ENCODE results near the gene IL10RA. TPM values are rescaled to one million over a fixed set of nuclear protein-coding genes. Genes with fewer than 3 reads are reported as not detected.

Gene IL10RA
- total and polyA plus RNA-seq, 2 of the 4 experiments (the other 2 are of a cell fraction) = 0.12 TPM; not detected in 1

GRCh38 chr11:117998664-117999353, 12.6 kb downstream of the IL10RA start:
- H3K27me3 ChIP-seq (ENCODE audit: control insufficient read depth, insufficient read depth, low read length) = no peaks in the 10 kb centered on the region; the same call in 1 of the 2 replicates
- ChIA-PET POLR2A (ENCODE audit: unreplicated experiment) (no interaction called here), CTCF (no interaction called here)
- H4K5ac ChIP-seq (ENCODE audit: low read depth, low read length) = no peak overlapping the region
- H3K4me3 ChIP-seq (ENCODE audit: insufficient read depth, low read depth, low read length) = no peak overlapping the region
- H2AFZ ChIP-seq (replicated peaks; ENCODE audit: low read length, poor library complexity) = no peak overlapping the region
- no peak for TF ChIP-seq ELK1 (IDR thresholded peaks at IDR 0.05; ENCODE audit: borderline replicate concordance, low read depth, low read length)
- no peak for TF ChIP-seq MXI1 (IDR thresholded peaks at IDR 0.05; ENCODE audit: borderline replicate concordance, low read depth, low read length)
- no peak for TF ChIP-seq NFE2L2 (IDR thresholded peaks at IDR 0.05; ENCODE audit: low read depth, low read length)
- no peak for TF ChIP-seq MAFK (IDR thresholded peaks at IDR 0.05; ENCODE audit: low read depth, low read length)
- TF ChIP-seq RAD21 (IDR thresholded peaks at IDR 0.05; ENCODE audit: low read length) = no peak
- H4K8ac ChIP-seq (ENCODE audit: low read depth in 2 of 2, low read length in 2 of 2) = no peak overlapping the region
- no peak overlapping the region for H3K18ac ChIP-seq (ENCODE audit: low read depth, low read length)
- H3K36me3 ChIP-seq (ENCODE audit: control insufficient read depth, insufficient read depth, low read length) = no peaks in the 10 kb centered on the region
- no peaks in the 10 kb centered on the region for H3K79me1 ChIP-seq (ENCODE audit: low read depth in 1 of 2, low read length in 2 of 2)
- H3K4me2 ChIP-seq (ENCODE audit: low read depth, low read length) = no peak overlapping the region
- H4K91ac ChIP-seq (ENCODE audit: insufficient read depth, low read depth, low read length) = no peak overlapping the region
- H2AK9ac ChIP-seq (replicated peaks; ENCODE audit: low read depth, low read length, poor library complexity) = no peak overlapping the region
- no peak overlapping the region for H2BK120ac ChIP-seq (ENCODE audit: low read depth, low read length)
- in situ Hi-C loops (cut with MboI; ENCODE audit: low sequenced_read_pairs) = no loop called here
- H4K20me1 ChIP-seq (ENCODE audit: insufficient read depth, low read length) = no peaks in the 10 kb centered on the region
- H3K4ac ChIP-seq (ENCODE audit: low read depth, low read length) = no peak overlapping the region
- dilution Hi-C loops (cut with HindIII; ENCODE audit: low sequenced_read_pairs, unreplicated experiment) = no loop called here
- no TSS peak for BruUV-seq (replicated peaks)
- no peak overlapping the region for H3K27ac ChIP-seq (ENCODE audit: insufficient read depth, low read length)
- no peak for ATAC-seq (ENCODE audit: low read depth)
- H3K14ac ChIP-seq (replicated peaks; ENCODE audit: low read depth, low read length) = no peak overlapping the region
- H2BK20ac ChIP-seq (ENCODE audit: low read depth, low read length) = no peak overlapping the region
- H2BK5ac ChIP-seq (ENCODE audit: low read depth, low read length, poor library complexity, severe bottlenecking) = no peak overlapping the region
- intact Hi-C loops (cut with micrococcal nuclease) = no loop called here
- H2AK5ac ChIP-seq (ENCODE audit: low read depth, low read length) = no peak overlapping the region
- WGBS, 2 experiments (ENCODE audit: extremely low coverage in 2 of 2, insufficient read length in 1 of 2) = 54% methylated on average over 6 of the region's 10 CpGs; no CpG with 5 or more reads in 1 of the 2 experiments
- no peak for DNase-seq
- no peak overlapping the region for H3K56ac ChIP-seq (ENCODE audit: extremely low read depth, insufficient read depth, low read length)
- no peak overlapping the region for H3K9ac ChIP-seq (ENCODE audit: low read depth, low read length)
- H3K4me1 ChIP-seq (ENCODE audit: control insufficient read depth, insufficient read depth, low read length) = no peaks in the 10 kb centered on the region
- no peaks in the 10 kb centered on the region for H3K9me3 ChIP-seq (ENCODE audit: control insufficient read depth, insufficient read depth, low read length)
- no peak overlapping the region for H2BK15ac ChIP-seq (ENCODE audit: low read depth, low read length)
- H3K23ac ChIP-seq (ENCODE audit: low read depth, low read length) = no peak overlapping the region
- H3K9me1 ChIP-seq (ENCODE audit: insufficient read depth, low read length) = no peaks in the 10 kb centered on the region
